ENCODE results near the gene SDCBP2.

GRCh38 chr20:1368448-1369199, 39.7 kb upstream of the SDCBP2 start:
- TF ChIP-seq CTCF (IDR thresholded peaks at IDR 0.05) = no peak
- TF ChIP-seq EP300 (IDR thresholded peaks at IDR 0.05) = no peak

All from ovary (tissue), 3 donors.